DMS53 treated with DMSO at 0.1 percent for 48 hours (cell line): Measurements from ENCODE around the gene SUMO2.
A peak's percentile ranks its signal among the peaks of the same experiment; 100 is the strongest.
"Not testable (repeated sequence)": the region's sequence is repeated elsewhere in the genome, so short reads cannot be mapped to it uniquely, and the experiment has no call there.

Experiments
- DNase-seq: peaks from one replicate; lab custom pipeline; 2025; ENCODE audit not compliant: unreplicated experiment; lab: John Stamatoyannopoulos, UW

SUMO2 gene

GRCh38 chr17:75146592-75146991, 36.2 kb downstream of the SUMO2 start:
- no peak for DNase-seq

GRCh38 chr17:75144816-75145512, 37.8 kb downstream of the SUMO2 start:
- DNase-seq: no peak

- DNase-seq: no peak
Measured at GRCh38 chr17:75142236-75142971, 40.4 kb downstream of the SUMO2 start.

- no peak for DNase-seq
Measured at GRCh38 chr17:75138519-75138918, 44.2 kb downstream of the SUMO2 start.

DNA sequence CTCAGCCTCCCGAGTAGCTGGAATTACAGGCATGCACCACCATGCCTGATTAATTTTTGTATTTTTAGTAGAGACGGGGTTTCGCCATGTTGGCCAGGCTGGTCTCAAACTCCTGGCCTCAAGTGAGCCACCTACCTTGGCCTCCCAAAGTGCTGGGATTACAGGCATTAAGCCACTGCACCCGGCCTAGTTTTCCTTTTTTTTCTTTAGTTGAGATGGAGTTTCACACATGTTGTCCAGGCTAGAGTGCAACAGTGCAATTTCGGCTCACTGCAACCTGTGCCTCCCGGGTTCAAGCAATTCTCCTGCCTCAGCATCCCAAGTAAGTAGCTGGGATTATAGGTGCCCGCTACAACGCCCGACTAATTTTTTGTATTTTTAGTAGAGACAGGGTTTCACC, 45.0 kb downstream of the SUMO2 start:
- DNase-seq: not testable (repeated sequence)

GRCh38 chr17:75135946-75136345, 46.8 kb downstream of the SUMO2 start:
- no peak for DNase-seq

GRCh38 chr17:75135452-75135851, 47.3 kb downstream of the SUMO2 start:
- no peak for DNase-seq

DNA sequence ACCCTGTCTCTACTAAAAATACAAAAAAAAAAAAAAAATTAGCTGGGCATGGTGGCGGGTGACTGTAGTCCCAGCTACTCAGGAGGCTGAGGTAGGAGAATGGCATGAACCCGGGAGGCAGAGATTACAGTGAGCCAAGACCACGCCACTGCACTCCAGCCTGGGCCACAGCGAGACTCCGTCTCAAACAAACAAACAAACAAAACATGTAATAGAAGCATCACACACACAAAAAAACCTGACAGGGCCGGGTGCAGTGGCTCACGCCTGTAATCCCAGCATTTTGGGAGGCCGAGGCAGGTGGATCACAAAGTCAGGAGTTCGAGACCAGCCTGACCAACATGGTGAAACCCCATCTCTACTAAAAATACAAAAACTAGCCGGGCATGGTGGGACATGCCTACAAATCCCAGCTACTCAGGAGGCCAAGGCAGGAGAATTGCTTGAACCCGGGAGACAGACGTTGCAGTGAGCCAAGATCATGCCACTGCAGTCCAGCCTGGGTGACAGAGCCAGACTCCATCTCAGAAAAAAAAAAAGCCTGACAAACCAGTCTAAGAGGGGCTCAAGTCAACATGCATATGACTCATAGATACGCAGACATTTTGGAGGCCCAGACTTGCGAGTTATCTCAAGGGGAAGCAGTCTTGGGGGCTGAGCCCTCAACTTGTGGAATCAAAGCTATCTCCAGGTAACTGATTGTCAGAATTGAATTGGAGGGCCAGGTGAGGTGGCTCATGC, 49.0 kb downstream of the SUMO2 start:
- not testable (repeated sequence) for DNase-seq

DNA sequence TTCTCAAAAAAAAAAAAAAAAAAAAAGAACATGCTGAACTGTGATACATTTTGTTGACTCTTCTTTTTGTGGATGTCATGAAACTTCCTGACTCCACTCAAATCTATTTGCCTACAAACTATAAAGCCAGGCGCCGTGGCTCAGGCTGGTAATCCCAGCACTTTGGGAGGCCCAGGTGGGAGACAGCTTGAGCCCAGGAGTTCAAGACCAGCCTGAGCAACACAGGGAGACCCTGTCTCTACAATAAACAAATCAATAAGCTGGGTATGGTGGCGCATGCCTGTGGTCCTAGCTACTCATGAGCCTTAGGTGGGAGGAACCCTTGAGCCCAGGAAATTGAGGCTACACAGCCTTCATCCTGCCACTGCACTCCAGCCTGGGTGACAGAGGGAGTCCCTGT, 49.8 kb downstream of the SUMO2 start:
- DNase-seq: no peak

- DNase-seq: not testable (repeated sequence)
Measured at GRCh38 chr17:75132018-75133000, 50.5 kb downstream of the SUMO2 start.

- DNase-seq: peak; percentile 75
Measured at GRCh38 chr17:75131278-75132017, 51.3 kb downstream of the SUMO2 start, which contains the start of gene NT5C. Gene NT5C, minus strand, starts transcription at chr17:75131742. Its CDS starts 35 bp downstream, at chr17:75131707.

DNA sequence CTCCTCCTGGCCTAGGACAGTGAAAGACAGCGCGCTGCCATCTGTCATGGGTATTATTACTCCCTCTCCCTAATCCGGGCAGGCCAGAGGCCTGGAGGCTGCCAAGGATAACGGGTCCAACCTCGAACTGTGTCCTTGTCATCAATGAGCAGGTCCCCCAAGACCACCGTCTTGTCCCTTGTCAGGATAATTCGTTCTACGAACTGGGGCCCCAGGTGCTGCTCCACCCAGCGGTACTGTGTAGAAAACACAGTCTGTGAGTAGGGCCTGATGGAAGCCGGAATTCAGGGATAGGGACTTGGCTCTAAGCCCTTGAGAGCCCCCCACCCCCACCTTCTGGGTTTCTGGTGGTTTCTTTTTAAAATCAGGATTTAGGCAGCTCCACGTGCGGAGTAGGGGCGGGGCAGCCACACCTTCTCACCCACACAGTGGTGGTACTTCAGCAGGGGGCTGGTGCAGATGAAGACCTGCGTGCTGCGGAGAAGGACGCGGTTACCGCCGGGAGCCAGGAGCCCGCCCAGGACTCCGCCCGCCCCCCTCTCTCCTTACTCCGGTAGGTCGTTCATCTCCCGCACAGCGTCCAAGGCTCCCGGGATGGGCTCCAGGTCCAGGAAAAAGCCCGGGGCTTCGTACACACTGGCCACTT, 52.0 kb downstream of the SUMO2 start:
- DNase-seq: no peak

GRCh38 chr17:75130059-75130631, 52.6 kb downstream of the SUMO2 start:
- no peak for DNase-seq

DNA sequence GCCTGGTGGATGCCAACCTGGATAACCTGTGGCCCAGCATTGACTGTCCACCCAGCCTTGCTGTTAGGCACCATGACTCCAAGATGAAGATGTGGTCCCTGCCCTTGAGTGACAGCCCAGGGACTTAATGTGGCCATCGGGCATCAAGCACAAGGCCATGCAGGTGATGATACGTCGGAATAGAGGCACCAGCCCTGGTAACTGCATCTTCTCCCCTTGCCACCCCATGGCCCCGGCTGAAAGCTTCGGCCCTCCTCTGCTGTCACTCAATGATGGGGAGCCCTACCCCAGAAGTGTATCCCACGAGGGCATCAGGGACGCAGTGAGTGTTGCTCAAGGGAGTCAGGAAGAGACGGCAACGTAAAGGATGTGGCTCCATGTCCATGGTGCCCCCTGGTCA, 53.2 kb downstream of the SUMO2 start:
- no peak for DNase-seq

DNA sequence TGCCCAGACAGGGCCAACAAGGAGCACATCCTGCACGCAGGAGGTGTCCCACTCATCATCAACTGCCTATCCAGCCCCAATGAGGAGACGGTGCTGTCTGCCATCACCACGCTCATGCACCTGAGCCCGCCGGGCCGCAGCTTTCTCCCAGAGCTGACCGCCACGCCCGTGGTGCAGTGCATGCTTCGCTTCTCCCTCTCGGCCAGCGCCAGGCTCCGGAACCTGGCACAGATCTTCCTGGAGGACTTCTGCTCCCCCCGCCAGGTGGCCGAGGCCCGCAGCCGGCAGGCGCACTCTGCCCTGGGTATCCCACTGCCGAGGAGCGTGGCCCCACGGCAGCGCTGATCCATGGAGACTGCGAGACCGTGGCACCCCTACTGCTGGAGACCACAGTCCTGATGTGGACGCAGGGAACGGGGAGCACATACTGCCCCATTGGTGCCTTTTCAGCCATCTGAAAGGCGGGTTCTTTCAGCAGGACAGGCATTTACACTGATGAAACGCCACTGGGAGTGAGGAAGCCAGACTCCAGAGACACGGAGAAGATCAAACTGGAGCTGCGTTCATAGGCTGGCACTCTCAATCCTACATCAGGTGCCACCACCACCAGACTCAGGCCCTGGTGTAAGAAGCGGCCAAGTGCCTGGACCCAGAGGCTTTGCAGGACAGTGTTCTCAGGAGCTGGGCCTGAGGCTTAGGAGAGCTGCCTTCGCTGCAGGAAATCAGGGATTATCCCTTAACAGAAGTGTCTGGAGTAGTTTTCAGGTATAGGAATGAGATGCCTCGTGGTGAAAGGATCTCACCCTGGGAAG, 53.9 kb downstream of the SUMO2 start:
- DNase-seq: no peak

GRCh38 chr17:75127936-75128335, 54.8 kb downstream of the SUMO2 start:
- DNase-seq: not testable (repeated sequence)

- DNase-seq: no peak
Measured at GRCh38 chr17:75126954-75127353, 55.8 kb downstream of the SUMO2 start.

DNA sequence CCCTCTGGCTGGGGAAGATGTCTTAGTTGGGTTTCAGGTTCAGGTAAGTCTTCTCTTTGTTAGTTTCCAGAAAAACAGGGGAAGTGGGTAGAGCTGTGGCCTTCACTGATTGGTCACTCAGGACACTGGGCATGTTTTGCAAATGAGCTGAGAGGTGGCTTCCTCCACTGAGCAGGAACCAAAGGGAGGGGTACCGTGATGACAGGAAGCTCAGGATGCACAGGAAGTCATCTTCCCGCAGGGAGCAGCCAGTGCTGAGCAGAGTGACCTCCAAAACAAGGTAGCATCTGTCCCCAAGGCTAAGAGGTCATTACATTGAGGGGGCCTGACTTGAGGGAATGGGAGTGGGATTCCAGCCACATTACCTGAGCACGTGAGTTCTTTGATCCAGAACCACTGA, 56.8 kb downstream of the SUMO2 start:
- no peak for DNase-seq
